ENCODE data around the gene LRRTM4.
"Not testable (repeated sequence)": the region's sequence is repeated elsewhere in the genome, so short reads cannot be mapped to it uniquely, and the experiment has no call there.

LRRTM4 gene

DNA sequence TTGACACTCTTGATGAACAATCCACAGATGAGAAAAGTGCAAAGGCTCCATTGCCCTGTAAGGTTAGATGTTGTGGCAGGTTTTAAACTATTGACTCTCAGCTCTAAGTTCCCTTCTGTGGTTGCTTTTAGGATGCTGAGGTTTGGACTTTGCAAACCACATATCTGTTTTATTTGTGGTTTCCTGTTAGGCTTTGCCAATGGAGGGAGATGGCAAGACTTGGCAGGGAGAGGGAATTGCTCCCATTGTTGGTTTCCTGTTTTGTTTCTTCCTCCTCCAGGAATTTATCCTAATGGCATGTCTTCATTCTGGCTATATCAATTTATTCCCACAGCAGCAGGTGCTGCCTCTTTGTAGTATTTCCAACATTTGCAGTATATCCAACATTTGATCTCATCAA is 772.3 kb downstream of the LRRTM4 start:
- no peak for DNase-seq (ENCODE audit: low read depth, low spot score)

DNA sequence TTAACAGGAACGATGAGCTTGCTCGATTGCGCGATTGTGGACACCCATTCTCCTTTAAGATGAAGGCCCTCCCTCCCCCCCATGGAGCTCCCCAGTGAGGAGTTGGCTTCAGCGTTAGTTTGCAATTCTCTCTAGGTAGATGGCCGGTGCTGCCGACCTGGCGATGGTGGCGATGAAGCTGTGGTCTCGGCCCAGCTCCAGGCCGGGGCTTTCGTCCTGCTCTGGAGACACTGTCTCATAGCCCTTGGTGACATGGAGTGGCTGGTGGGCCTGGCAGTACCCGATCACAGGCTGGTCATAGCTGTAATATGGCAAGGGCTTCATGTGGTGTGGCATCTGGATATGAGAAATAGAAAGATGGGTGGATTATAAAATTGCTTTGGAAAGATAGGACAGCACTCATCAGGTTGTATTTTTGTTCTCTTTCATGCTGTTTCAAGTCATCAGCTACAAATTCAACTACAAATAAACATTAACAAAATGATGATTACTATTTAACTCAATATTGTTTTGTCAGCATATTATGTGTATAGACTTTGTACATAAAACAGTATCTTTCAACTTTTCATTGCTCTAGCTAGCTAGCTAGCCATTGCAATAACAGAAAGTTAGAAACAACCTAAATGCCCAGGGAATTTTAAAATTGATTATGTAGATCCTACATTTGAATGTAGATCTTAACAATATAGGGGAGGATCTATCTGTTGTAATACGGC is 773.4 kb downstream of the LRRTM4 start:
- DNase-seq (ENCODE audit: low read depth, low spot score) = no peak

DNA sequence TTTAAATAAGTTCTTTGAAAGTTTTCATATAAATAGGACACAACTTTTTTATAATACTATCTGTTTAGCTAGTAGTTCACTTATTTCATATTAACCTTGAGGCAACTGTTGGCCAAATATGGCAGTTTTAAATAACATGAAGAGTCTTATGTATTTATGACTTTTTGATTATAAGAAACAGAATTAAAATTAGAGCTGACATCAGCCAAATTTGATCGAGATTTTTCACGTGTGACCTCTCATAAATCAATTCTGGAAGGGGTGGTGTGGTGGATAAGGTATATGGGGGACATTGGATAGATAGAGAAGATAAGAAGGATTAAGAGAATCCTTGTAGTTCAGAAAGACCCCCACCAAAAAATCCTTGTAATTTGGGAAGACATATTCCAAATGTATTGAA is 776.6 kb downstream of the LRRTM4 start:
- DNase-seq (ENCODE audit: low read depth, low spot score) = no peak

DNA sequence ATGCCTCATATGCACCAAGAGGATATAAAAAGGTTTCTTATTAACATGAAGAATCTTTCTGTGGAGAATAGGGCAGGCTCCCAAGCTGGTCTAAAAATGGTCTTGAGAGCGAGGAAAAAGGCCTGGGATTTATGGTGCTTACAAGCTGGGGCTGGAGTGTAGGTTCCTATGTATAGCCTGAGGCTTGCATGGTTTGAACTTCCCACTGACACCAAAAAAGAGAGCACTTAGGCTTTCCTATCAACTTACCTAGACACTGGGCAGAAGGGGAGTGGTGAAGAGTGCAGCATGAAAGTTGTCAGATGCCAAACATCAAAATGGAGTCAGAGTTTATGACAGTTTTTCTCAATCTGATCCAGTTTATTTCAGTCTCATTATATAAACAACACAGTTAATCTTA is 784.6 kb downstream of the LRRTM4 start:
- no peak for DNase-seq (ENCODE audit: low read depth, low spot score)

DNA sequence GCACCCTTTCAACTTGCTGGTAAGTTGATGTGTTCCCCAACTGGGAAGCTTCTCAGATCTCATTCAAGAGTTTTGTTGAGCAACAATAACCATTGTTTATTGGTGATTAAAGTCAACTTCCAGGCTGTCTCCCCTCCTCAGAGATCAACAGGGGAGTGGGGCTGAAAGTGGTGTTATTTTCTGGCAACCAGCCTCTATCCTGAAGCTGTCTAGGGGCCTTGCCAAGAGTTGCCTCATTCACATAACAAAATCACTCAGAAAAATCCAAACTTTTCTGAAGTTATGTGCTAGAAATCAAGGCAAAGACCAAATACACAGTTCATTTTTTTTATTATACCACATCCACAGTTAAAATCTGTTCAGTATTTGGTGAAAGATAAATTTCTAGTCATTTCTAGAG is 788.4 kb downstream of the LRRTM4 start:
- DNase-seq (ENCODE audit: low read depth, low spot score) = no peak

DNA sequence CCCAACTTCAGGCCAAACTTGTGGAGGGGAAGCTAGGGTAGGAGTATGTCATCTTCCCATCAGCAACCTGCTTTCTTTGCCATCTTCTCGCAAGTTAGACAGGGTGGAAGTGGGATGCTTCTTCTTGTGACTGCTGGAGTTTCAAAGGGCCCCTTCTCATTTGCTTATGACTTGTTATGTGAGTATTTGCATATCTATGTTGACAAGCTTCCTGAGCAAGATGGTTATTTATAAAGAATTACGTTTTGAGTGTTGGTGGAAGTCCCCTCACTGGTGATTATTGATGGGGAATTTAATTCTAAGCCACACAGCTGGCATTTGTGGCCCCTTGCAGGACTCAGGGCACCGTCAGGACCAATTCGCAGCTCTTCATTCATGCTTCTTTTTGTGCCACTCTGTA is 791.0 kb downstream of the LRRTM4 start:
- no peak for DNase-seq (ENCODE audit: low read depth, low spot score)

DNA sequence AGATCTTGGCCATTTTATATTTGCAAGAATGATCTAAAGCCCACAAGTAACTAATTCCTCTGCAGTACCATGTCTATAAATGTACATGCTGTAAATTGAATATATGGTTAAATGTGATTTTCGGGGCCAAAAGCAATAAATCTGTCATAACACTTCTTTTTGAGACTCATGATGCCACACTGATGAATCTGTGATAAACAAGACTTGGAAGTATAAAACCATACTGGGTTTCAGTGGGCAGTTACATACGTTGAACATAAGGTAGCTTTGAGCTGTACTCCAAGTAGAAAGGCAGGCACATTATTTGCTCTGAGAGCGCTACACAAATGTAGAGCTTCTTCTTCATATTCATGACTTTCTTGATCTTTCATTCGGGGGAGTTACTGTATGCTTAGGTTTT is 792.2 kb downstream of the LRRTM4 start:
- no peak for DNase-seq (ENCODE audit: low read depth, low spot score)

DNA sequence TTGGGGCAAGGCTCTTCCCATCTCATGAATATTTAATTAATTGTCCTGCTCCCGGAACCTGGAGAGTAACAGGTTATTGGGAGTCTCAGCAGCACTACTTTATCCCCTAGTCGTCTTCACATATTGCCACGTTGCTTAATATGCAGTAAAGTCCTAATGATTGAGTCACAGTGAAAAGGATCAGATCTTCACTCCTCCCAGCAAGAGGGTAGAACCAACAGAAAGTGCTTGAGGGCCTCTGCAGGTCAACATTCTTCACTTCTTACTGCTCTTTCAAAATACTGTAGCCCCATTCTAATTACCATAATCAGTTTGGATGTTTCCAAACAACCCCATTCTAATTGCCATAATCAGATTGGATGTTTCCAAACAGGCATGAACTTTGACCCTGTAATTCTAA is 801.0 kb downstream of the LRRTM4 start:
- DNase-seq (ENCODE audit: low read depth, low spot score) = no peak

DNA sequence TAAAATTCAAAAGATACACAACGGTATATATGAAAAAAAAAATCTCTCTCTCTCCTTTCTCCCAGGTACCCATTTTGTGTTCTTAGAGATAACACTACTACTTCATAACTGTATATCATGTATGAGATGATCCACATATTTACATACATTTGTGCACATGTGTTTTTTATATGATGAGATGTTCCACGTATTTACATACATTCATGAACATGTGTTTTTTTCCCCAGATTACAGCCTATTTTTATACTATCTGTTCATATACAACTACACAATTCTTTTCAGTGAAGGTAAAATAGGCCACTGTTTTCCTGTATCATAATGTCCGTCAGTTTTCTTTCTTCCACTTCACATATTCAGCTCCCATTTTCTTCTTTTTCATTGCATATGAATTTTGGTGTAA is 808.9 kb downstream of the LRRTM4 start:
- no peak for DNase-seq (ENCODE audit: low read depth, low spot score)

DNA sequence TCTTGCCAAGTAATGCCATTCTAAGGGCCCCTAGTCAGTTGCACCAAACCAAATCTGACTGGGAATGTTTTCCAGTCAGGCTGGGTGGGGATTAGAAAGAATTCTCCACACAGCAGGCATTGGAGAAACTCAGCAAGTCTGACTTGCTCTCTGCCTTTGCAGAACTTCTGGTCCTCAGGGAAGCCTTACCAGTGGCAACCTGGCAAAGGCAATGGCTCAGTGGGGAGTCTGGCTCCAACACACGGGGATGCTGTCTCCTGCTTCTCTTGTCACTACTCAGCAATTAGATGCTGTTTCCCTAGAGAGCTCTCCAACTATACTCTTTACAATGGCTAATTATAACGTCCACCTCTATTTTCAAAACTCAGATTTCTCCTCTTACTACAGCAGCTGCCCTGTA is 810.7 kb downstream of the LRRTM4 start:
- DNase-seq (ENCODE audit: low read depth, low spot score) = peak; percentile 20

DNA sequence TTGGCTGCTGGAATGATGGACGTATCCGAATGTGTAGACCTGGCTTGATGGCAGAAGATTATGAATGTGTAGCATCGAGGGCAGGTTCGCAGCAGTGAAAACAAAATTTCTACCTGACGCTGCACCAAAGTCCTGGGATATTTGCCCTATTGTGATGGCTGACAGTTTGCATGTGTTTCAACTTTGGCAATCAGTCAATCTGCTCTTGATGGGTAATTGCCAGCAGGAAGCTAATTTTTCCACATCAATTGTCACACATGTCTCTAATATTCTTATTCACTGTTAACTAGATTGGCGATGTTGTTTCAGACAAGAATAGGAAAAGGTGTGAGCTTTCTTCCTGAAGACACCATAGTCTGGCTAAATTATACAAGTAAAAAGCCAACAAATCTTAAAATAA is 821.3 kb downstream of the LRRTM4 start:
- no peak for DNase-seq (ENCODE audit: low read depth, low spot score)

DNA sequence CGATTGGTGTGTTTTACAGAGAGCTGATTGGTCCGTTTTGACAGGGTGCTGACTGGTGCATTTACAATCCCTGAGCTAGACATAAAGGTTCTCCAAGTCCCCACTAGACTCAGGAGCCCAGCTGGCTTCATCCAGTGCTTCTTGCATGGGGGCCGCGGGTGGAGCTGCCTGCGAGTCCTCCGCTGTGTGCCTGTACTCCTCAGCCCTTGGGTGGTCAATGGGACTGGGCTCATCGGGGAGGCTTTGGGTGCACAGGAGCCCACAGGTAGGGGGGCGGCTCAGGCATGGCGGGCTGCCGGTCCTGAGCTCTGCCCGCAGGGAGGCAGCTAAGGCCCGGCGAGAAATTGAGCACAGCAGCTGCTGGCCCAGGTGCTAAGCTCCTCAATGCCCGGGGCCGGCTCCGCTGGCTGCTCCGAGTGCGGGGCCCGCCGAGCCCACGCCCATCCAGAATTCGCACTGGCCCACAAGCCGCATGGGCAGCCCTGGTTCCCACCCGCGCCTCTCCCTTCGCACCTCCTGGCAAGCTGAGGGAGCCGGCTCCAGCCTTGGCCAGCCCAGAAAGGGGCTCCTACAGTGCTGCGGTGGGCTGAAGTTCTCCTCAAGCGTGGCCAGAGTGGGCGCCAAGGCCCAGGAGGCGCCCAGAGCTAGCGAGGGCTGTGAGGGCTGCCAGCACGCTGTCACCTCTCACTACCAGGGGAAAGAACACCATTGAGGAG is 824.0 kb downstream of the LRRTM4 start:
- not testable (repeated sequence) for DNase-seq (ENCODE audit: low read depth, low spot score)
